SH-SY5Y (cell line): ENCODE measurements around the gene PHF20.

Experiments
- GATA2 ChIP-seq: IDR thresholded peaks from 2 replicates; pipeline ENCODE4 v1.6.1; 2011; ENCODE audit warnings: mild to moderate bottlenecking, low read depth, low read length
- GATA3 ChIP-seq: IDR thresholded peaks from 2 replicates; pipeline ENCODE4 v1.6.1; 2011; ENCODE audit warnings: low read depth, mild to moderate bottlenecking, low read length, moderate library complexity

DNA sequence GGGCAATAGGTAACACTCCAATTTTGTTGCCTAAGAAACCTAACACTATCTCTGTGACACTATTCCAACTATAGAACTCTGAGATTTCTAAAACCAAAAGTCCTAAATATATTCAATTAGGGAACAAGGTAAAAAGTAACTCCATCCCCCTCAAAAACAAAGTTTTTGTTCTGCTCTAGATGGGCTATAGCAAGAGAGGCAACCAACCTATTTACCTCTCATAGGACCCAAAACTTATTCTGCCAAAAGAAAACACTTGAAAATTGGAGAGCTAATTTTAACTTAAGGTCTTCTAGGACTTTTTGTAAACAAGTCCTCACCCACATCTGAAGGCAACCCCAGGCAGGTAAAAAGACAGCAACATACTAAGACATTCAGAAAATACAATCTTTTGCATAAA is 37.4 kb upstream of the PHF20 start:
- TF ChIP-seq GATA2 (no peak), GATA3 (no peak)
